Mucosa of gallbladder (tissue), 1 donor: ENCODE data around the gene CORO1C. TPM values are rescaled to one million over a fixed set of nuclear protein-coding genes. Genes with fewer than 3 reads are reported as not detected.
"Not testable (repeated sequence)": the region's sequence is repeated elsewhere in the genome, so short reads cannot be mapped to it uniquely, and the experiment has no call there.

Source experiments
- DNase-seq: peaks from one replicate; pipeline ENCODE4 v3.0.0-alpha.2; 2020; ENCODE audit warnings: low spot score
- total RNA-seq: library from RNA; stranded (reverse); gene quantifications from one replicate; pipeline ENCODE4 v1.2.1, GENCODE V29; 2021
- donor health status: DM: no; HTN: no; CAD: no.

CORO1C gene
- total RNA-seq, 1 donor from 2014 or later, result 194 TPM

DNA sequence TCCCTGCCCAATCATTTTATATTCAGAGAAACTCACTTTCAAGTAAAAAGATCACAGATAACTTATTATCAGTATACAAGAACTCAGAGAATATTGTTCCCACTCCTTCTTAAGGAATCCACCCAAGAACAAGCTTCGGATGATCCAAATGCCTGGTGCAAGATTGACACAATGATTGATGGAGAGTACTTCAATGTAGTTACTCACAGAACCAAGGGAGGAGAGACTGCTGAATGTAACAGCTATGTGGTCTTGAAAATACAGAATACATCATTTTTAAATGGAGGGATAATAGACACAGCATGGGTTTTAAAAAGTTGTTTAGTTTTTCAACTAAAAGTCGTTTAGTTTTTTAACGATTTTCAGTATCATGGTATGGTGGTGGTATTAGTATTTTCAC is 59.3 kb downstream of the CORO1C start:
- DNase-seq, result no peak

DNA sequence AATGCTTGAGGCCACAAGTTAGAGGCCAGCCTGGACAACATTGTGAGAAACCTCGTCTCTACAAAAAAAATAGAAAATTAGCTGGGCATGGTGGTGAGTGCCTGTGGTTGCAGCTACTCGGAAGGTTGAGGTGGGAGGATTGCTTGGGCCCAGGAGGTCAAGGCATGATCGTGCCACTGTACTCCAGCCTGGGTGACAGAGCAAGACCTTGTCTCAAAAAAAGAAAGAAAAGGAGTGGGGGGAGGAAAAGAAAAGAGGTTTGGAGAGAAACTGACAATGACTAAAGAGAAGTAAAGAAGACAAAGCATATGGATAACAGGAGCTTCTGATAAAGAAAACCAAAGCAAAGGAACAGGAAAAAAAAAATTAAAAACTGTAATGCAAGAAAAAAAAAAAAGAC is 60.2 kb downstream of the CORO1C start:
- no peak for DNase-seq

DNA sequence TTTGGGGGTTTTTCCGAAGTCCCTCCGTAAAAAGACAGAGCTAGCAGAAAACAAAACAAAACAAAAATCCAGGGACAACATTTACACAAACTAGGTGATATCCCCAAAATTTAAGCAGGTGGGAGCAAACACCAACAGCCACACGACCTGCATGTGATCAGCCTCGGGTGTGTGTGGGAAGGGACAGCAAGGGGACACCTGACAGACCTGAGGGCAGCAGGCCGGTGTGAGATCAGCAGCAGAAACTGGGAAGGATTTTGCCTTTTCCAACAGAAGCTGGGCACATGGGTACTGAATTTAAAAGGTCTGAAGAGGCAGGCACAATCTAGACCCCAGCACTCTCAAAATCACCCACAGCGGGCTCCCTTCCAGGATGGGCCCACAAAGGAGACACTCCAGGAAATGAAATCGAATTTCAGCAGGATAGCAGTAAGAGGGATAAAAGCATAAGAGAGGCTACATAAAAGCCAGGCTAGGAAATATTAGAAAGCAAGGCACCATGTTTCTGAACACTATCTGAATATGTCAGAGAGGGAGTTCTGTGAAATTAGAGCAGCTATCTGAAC is 61.2 kb downstream of the CORO1C start:
- no peak for DNase-seq

DNA sequence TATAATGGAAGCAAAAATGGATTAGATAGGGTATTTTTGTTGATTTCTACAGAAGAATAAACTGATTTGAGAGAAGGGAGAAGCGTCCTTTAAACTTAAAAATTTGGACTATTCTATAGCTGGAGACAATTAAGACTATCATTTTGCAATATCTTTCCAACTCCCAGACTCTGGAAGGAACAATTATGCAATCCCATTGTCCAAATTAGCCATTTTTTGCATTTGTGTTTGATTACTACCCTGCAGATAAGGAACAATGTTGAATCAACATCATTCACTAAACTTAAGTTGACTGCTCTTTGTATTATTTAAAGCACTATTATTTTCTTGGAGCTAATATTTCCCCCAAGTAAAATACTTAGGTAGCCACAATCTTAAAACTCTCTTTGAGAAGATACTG is 62.8 kb downstream of the CORO1C start:
- no peak for DNase-seq

DNA sequence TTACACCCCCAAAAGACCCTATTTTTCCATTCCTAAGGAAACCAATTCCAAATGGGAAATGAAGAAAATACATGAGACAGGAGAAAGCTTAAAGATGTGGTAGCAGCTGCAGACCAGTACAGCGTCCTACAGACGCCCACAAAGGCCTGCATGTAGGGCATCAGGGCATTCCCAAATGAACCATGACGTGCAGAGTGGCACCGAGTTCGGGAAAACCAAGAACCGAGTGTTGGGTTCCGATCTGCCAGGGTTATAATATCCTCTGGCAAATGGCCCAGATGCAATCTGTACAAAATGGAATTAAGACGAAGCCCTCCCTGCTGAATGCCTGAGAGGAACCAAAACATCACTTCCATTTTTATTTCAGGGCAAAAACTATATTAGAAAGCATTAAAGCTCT is 63.3 kb downstream of the CORO1C start:
- no peak for DNase-seq

DNA sequence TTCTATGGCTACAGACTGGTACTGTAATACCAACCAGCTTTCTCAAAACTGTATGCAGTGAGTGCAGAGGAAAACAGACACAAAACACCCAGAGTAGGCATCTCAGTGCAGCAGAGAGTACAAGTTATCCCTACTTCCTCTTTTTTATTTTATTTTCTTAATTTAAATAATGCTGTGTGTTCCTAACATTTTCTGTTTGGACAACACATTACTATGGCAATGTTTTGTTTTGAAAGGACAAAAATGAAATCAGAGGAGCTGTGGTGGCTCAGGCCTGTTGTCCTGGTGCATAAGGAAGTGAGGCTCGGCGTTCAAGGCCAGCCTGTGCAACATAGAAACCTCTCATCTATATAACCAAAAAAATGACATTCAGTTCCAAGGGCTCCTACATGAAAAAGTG is 64.0 kb downstream of the CORO1C start:
- DNase-seq, result no peak

DNA sequence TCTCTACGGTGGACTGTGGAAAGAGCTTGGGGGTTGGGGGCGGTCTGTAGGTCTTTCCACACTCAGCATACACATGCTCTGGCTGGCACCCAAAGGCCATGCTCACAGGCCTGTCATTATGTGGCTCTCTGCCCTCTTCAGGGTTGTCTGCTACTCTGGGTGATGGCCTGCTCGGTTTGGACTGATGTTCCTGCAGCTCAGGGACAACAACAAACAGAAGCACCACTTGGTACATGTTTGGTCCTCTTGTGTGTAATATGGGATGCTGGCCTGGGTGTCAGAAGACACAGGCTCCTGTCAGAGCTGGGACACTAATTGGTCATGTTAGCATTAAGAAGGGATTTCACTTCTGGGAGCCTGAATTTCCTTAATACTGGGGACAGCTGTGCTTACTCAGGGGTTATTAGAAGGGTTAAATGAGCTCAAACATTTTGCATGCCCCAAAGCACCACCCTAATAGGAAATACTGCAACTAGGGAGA is 64.9 kb downstream of the CORO1C start:
- no peak for DNase-seq

DNA sequence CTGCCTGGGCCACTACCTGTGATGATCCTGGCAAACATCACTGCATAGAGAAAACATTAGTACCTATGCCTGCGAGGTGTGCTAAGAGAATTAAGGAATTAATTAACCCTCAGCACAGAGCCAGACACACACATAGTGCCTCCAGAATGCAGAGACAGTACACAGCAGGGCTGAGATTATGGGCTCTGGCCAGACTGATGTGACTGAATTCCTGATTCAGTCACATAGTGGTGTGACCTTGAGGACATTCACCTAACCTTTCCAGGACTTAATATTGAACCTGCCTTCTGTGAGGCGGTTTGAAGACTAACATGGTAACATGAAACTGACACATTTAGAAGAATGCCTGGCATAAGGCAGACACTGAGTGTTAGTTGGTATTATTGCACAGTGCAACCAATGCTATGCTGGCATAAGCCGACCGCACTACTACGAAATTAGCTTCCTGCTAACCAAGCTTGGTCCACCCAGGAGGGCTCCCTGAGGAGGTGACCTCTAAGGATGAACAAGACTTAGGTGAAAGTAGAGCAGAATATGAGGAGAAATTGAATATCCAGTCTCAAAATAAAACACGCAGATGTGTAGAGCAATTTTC is 65.6 kb downstream of the CORO1C start:
- DNase-seq, result no peak

DNA sequence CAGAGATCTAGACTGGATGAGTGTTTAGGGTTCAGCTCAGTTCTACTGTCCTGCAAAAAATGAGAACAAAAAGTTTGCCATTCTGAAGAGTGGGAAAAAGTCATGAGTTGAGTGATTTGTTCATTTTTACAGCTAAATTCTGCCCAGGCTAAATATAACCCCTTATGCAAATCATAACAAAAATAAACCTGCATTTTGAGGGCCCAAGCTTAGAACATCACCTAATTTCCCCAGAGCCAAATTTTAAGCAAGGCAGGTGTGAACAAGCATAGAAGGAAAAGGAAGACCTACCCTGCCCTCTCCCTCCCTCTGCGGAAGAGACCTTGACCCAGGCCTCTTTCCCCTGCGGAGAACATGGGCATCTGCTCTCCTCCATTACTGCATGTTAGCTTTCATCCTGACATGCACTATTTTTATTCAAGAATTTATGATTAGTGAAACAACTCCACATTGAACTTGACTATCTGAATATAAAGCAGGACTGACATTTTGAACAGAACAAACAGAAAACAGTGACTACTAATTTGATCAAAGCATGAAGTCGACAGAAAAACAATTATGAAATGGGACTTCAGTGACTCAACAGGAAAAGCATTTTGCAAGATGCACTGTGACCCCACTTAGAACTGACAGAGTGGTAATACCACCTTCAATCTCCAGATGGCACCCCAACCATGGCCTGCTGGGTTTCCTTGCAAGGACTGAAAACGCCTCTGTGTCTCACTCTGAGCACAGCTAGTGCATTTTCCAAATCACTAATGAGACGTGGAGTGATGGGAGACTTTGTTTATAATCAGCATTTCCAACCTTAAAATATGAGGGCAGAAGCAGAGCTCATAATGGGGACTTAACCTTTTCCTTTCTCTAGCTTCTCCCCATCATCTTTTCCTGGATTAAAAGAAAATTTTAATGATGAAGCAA is 66.7 kb downstream of the CORO1C start:
- peak; percentile 90 for DNase-seq

DNA sequence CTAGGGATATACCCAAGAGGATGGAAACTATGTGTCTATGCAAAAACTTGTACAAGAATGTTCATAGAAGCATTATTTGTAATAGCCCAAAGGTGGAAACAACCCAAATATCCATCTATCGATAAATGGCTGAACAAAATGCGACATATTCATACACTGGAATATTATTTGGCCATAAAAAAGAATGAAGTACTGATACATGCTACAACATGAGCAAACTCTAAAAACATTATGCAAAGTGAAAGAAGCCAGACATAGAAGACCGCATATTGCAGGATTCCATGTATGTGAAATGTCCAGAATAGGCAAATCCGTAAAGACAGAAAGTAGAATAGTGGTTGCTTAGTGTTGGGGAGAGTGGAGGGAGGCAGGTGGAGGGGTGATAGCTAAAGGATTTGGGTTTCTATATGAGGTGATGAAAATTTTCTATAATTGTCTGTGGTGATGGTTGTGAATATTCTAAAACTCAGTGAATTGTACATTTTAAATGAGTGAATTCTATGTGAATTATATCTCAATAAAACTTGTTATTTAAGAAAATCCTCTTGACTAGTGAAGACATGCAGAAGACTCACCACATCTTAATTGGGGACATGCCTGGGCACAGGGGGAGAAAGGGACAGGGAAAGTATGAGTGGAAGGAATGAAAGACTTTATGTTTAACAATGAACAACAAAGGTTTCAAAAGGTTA is 67.8 kb downstream of the CORO1C start:
- DNase-seq, result no peak

DNA sequence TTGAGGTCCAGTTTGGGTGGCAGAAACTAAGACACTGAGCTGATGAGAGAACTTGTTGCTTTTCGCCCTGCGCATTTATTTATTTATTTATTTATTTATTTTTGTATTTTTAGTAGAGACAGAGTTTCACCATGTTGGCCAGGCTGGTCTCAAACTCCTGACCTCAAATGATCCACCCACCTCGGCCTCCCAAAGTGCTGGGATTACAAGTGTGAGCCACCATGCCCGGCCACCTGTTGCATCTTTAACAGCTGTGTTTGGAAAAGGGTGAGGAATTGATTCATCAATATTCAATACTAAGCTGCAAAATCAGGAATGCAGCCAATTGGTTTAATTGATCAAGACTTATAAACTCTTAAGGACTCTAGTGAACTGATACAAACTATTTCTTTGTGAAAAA is 73.2 kb downstream of the CORO1C start:
- not testable (repeated sequence) for DNase-seq

DNA sequence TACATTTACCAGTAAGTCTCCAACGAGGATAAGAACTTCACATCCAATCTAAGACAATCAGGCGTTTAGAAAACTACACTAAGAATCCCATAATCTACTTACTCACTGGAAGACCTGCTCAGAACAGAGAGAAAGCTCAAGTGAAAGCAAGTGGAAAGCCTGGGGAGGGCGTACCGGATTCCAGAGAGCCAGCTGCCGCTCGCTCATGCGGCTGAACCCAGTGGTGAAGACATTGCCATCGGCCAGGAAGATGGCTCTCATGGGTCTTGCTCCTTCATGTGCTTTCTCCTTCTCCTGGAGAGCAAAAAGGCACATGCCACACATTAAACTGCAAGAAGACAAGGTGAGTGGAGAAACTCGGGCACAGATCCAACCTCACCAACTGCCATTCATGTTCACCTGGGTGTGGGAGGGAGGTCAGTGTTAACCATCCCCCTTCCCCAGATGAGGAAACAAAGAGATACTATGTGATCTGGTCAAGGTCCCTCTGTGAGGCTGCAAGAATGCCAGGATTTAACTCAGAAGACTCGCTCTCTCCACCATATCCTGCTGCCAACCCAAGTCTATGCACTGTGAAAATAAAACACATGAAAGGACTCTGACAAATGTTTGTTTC is 74.1 kb downstream of the CORO1C start:
- DNase-seq, result peak; percentile 42

DNA sequence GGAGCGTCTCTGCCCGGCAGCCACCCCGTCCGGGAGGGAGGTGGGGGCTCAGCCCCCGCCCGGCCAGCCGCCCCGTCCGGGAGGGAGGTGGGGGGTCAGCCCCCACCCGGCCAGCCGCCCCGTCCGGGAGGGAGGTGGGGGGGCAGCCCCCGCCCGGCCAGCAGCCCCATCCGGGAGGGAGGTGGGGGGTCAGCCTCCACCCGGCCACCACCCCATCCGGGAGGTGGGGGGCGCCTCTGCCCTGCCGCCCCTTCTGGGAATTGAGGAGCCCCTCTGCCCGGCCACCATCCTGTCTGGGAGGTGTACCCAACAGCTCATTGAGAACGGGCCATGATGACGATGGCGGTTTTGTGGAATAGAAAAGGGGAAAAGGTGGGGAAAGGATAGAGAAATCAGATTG is 75.1 kb downstream of the CORO1C start:
- not testable (repeated sequence) for DNase-seq

DNA sequence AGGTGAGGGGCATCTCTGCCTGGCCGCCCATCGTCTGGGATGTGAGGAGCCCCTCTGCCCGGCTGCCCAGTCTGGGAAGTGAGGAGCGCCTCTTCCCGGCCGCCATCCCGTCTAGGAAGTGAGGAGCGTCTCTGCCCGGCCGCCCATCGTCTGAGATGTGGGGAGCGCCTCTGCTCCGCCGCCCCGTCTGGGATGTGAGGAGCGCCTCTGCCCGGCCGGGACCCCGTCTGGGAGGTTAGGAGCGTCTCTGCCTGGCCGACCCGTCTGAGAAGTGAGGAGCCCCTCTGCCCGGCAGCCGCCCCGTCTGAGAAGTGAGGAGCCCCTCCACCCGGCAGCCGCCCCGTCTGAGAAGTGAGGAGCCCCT is 75.5 kb downstream of the CORO1C start:
- not testable (repeated sequence) for DNase-seq

DNA sequence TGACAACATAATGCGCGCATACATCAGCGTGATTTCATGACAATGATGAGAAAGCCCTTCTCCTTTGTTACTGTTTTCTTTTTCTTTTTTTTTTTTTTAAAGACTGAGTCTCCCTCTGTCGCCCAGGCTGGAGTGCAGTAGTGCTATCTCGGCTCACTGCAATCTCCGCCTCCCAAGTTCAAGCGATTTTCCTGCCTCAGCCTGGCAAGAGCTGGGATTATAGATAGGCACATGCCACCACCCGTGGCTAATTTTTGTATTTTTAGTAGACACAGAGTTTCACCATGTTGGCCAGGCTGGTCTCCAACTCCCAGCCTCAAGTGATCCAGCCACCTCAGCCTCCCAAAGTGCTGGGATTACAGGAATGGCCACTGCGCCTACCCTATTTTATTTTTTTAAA is 76.7 kb downstream of the CORO1C start:
- not testable (repeated sequence) for DNase-seq

DNA sequence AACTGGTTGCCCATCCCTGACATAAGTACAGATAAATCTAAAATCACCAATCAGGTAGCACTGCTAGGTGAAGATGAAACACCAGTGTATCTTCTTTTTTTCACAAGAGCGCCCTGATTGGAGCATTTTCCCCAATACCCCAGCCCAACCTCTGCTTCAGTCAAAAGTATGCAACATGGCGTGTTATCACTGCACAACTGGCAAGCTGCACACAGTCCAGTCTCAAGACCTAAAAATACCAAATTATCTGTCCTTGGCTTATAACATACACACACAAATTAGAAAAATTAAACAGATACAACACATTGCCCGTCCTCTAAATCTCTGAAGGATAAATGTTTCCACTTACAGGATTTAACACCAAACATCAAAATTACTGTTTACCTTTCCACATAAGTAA is 77.4 kb downstream of the CORO1C start:
- no peak for DNase-seq

DNA sequence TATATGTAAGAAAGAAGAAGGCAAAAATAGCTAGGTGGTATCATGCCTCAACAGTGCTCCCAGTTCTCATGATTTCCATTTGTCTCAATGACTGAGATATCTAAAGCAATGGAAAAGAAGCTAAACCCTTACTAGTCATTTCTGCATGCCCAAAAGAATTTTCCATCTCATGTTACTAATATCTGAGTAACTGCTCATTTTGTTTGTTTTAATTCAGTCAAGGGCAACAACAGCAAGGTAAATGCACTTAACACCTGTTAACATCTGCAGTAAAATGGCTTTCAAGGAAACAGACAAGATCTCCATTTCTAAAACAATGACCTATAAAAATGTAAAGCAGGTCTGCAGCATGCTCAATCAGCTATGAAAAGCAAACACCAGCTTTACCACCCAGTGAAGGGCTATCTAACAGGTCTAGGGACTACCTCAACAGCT is 78.2 kb downstream of the CORO1C start:
- DNase-seq, result no peak

DNA sequence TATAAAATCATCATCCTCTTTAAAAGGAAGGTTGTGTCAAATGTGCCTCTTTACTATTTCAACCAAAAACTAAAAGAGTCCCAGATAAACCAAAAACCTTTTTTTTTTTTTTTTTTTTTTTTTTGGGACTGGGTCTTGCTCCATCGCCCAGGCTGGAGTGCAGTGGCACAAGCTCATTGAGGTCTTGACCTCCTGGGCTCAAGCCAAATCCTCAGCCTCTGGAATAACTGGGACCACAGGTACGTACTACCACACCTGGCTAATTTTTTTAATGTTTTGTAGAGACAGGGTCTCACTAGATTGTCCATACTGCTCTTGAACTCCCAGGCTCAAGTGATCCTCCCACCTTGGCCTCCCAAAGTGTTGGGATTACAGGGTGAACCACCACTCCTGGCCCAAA is 81.2 kb downstream of the CORO1C start:
- DNase-seq, result no peak

DNA sequence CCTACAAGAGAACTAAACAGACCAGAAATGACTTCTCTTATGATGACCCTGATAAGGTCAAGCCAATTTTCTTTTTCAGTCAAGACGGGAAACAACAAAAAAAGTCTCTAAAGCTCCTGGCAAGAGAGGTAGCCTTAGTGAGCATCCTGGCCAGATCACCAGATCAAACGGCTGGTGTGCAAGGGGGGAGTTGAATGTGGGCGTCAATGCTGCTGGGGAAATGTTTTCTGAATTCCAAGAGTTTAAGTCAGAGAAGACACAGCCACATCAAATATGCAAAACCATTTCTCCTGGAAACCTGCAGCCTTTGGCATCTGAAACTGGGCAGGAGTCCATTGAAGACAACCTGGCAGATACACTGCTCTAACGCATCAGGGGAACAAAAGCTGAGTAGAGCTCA is 81.6 kb downstream of the CORO1C start:
- DNase-seq, result no peak

DNA sequence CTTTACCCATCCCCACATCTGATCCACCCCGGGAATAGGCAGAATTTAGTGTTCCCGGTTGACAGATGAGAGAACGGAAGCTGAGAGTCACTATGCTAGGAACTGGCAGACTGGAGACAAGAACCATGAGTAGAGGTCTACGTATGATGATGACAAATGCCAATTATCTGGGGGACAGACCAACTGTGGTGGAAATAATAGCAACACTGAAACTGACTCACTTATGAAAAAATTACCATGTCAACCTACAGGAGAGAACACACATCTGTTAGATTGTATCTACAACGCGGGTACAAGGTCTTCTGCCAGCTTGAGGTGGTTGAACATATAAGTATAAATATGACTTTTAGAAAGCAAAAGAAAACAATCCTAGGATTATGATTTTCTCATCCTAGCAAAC is 82.2 kb downstream of the CORO1C start:
- DNase-seq, result no peak

DNA sequence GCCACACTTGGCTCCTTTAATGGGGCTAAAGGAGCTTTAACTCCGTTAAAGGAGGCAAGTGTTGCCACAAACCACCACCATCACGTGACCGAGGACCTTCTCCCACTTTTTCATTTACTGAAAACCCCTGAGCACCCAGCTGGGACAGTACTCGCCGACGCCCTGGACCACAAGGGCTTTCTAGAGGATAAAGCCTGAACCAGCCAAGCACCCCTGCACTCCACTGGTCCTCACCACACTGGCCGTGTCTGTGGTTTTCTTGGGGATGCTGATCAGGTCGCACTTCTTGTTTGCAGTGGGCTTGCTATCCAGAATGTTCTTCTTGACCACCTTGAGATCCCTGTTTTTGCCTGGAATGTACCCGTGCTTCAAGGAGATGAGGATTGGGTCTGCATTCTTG is 82.9 kb downstream of the CORO1C start:
- DNase-seq, result no peak
